GM18858 (cell line): Measurements from ENCODE around the gene HYDIN.

Experiments
- ATAC-seq: cut with Tn5 transposase; IDR thresholded peaks from one replicate; pipeline ENCODE4 v1.9.1; 2021; ENCODE audit not compliant: unreplicated experiment

The HYDIN gene

DNA sequence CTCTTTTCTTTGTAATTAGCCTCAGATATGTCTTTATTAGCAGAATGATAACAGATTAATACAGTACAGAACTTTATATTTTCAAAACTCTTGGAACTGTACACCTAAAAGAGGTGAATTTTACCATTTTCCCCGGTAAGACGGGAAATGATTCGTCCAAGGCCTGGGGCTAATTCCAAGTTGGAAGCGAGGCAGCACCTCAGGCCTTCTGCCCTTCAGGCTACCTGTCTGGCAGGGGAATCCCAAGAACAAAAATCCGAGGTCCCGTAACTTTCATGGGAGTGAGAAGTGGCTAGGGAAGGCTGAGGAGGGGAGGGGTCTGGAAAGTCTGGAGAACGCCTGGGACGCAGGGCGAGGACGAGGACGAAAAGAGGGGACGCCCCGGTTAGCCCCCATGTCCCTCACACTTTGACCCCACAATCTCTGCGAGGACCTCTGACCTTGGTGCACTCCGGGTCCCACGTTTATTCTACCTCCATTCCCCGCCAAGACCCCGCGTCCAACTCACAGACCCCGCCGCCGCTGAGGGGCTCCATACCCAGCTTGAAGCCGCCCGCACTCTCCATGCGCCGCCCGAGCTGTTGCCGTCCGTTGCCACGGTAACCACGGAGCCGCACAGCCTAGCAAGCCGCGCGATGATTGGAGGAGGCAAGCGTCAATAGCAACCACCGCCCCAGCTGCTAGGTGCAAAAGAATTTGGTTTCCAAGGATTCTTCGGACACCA, at the start of gene HYDIN:
HYDIN (minus strand) TSS at position 601 of the 724 bp plus-strand sequence. CDS start 43,827 bp downstream, outside the sequence.
- ATAC-seq = no peak

DNA sequence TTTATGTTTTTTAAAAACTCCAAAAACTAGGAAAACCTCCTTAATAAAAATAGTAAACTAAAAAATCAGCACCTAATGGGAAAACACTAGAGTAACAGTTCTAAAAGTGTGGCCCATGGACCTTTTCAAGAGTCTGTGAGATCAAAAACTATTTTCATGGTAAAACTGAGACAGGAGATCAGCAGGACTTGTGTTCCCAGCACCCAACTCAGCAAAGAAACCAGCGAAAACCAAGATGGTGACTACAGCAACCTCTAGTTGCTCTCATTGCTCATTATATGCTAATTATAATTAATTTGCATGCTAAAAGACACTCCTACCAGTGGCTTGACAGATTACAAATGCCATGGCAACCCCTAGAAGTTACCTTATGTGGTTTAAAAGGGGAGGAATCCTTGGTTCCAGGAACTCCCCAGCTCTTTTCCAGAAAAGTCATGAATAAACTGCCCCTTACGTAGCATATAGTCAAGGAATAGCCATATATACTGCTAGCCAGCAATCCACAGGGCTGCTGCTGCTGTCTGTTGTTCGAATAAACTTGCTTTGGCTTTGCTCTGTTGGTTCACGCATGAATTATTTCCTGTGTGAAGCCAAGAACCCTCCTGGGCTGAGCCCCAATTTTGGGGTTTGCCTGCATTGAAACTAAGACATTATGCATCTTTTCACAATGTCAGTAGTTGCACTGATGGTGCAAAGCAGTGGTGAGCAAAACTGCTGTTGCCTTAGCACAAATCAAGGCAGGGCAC, 46.2 kb upstream of the HYDIN start:
- no peak for ATAC-seq

- ATAC-seq = no peak
These were observed 42.9 kb upstream of the HYDIN start for GRCh38 chr16:71273384-71273783.

- ATAC-seq = no peak
These were observed 33.8 kb upstream of the HYDIN start for GRCh38 chr16:71264299-71264698.

GRCh38 chr16:71263582-71263981, 33.1 kb upstream of the HYDIN start:
- no peak for ATAC-seq

GRCh38 chr16:71262391-71262790, 31.9 kb upstream of the HYDIN start:
- no peak for ATAC-seq

GRCh38 chr16:71260995-71261394, 30.5 kb upstream of the HYDIN start:
- no peak for ATAC-seq

- ATAC-seq = no peak
These were observed 28.6 kb upstream of the HYDIN start for GRCh38 chr16:71259086-71259485.

DNA sequence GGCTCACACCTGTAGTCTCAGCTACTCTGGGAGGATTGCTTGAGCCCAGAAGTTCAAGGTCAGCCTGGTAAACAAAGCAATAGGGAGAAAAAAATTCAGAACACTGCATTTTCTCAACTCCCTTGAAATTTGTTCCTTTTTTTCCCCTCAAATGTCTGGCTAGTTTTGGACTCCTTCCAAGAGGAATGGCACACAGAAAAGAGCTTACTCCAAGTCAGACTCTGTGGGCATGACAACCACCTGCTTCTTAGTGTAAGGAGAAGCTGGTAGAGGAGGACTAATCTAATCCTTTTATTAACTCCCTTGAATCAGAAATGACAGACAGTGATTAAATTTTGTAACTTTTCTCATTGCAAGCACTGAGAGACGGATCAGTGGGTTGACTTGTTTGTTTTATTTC, 27.9 kb upstream of the HYDIN start:
- no peak for ATAC-seq

GRCh38 chr16:71257768-71258167, 27.2 kb upstream of the HYDIN start:
- ATAC-seq = no peak

DNA sequence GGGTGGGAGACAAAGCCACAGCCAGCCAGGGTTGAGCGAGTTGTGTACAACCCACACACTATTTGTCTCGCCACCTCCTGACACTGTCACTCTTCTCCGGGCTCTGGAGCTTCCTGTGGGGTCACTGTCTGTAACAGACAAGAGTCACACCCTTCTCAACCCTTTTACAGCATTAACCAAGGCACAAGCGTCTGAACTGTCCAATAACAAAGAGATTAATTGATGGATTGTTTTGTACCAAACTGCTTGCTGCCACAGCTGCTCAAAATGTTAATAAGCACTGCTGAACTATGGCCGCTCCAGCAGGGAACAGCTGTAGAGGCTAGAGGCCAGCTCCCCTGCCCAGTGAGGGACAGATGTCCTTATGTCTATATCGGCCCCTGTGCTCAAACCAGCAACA, 25.2 kb upstream of the HYDIN start:
- ATAC-seq = no peak

- ATAC-seq = no peak
These were observed 24.5 kb upstream of the HYDIN start for GRCh38 chr16:71254832-71255525.

GRCh38 chr16:71250461-71251235, 20.1 kb upstream of the HYDIN start:
- no peak for ATAC-seq

GRCh38 chr16:71249399-71249798, 18.9 kb upstream of the HYDIN start:
- ATAC-seq = no peak

- no peak for ATAC-seq
These were observed 17.0 kb upstream of the HYDIN start for GRCh38 chr16:71247478-71247877.

GRCh38 chr16:71246309-71246708, 15.8 kb upstream of the HYDIN start:
- ATAC-seq = no peak

- ATAC-seq = no peak
These were observed 14.0 kb upstream of the HYDIN start for GRCh38 chr16:71244521-71244920.

DNA sequence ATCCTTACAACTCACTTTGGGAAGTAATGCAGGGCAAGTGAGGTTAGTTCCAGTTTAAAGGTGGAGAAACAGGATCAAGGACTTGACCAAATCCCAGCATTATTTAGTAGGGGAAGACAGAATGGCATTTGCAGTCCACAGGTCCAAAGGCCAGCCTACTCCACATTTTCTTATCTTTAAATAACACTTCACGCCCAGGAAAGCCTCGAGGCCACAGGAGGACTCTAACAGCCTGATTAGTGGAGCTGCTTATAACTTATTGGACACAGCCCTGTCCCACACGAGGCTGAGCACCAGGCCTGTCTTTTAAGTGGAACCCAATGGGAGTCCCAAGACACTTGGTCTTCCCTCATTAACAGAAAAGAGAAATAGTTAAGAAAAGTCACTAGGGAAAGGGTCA, 12.1 kb upstream of the HYDIN start:
- ATAC-seq = no peak

DNA sequence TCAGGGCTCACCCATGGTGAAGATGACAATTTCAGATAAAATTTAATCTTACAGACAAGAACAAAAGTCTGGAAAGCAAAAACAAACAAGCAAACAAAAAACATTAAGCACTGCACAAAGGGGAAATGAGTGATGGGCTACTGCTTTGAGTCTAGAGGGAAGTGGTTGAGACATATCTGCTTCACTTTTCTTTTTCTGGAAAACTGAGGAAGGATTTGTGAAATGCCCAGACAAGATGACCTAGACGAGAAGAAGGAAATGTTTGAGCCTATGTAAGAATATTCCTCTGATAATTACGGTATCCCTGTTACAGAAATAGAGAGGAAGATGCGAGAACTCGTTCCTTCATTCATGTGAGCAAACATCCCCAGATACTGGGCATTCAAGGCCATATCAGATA, 11.5 kb upstream of the HYDIN start:
- no peak for ATAC-seq

- ATAC-seq = no peak
These were observed 1.2 kb downstream of the HYDIN start for GRCh38 chr16:71229344-71229743.
